IMR-90 (cell line): Measurements from ENCODE around the gene BRD3. TPM values are rescaled to one million over a fixed set of nuclear protein-coding genes. Genes with fewer than 3 reads are reported as not detected.

Source experiments
- ATAC-seq: fragments of 200-7000 bp; cut with Tn5 transposase; 2 replicates; pipeline ENCODE4 v1.9.1; 2020; ENCODE audit warnings: low read depth, mild to moderate bottlenecking, moderate library complexity
- BruUV-seq: library from RNA; stranded (reverse); fragments of 400-500 nt; replicated peaks from 2 replicates; lab custom pipeline; 2021; lab: Mats Ljungman, UMichigan
- CTCF ChIA-PET: fragments of 300-600 bp; formaldehyde crosslinking; extraction: SDS; loops from one replicate; lab custom pipeline; 2021; ENCODE audit warnings: antibody characterized with exemption; lab: Yijun Ruan, JAX
- POLR2A ChIA-PET: fragments of 300-600 bp; sonication (Branson Sonifier 250); formaldehyde crosslinking; loops from one replicate; lab custom pipeline; 2022; ENCODE audit warnings: antibody characterized with exemption; ENCODE audit not compliant: unreplicated experiment; lab: Charles Lee
- DNase-seq: peaks from one replicate; pipeline ENCODE4 v3.0.0; 2013
- H2AFZ ChIP-seq: replicated peaks from 2 replicates; pipeline ENCODE3; 2013; ENCODE audit warnings: low read length, mild to moderate bottlenecking; ENCODE audit not compliant: poor library complexity
- H2AK5ac ChIP-seq: 2 replicates; pipeline ENCODE4 v1.6.1; 2013; ENCODE audit warnings: low read depth, low read length, inconsistent platforms
- H2AK9ac ChIP-seq: replicated peaks from 2 replicates; pipeline ENCODE3; 2013; ENCODE audit warnings: mild to moderate bottlenecking, low read depth, low read length, moderate library complexity; ENCODE audit not compliant: poor library complexity
- H2BK120ac ChIP-seq: 2 replicates; pipeline ENCODE4 v1.6.1; 2013; ENCODE audit warnings: low read depth, low read length, inconsistent platforms
- H2BK15ac ChIP-seq: 3 replicates; pipeline ENCODE4 v1.6.1; 2013; ENCODE audit warnings: low read depth, low read length, inconsistent platforms
- H2BK20ac ChIP-seq: 2 replicates; pipeline ENCODE4 v1.6.1; 2013; ENCODE audit warnings: low read depth, mild to moderate bottlenecking, inconsistent platforms, low read length, moderate library complexity
- H2BK5ac ChIP-seq: 2 replicates; pipeline ENCODE4 v1.6.1; 2013; ENCODE audit warnings: mild to moderate bottlenecking, low read depth, low read length, inconsistent platforms; ENCODE audit not compliant: poor library complexity, severe bottlenecking
- H3K14ac ChIP-seq: replicated peaks from 2 replicates; pipeline ENCODE4 v1.6.1; 2013; ENCODE audit warnings: low read depth, low read length, inconsistent platforms
- H3K18ac ChIP-seq: 2 replicates; pipeline ENCODE4 v1.6.1; 2013; ENCODE audit warnings: low read depth, low read length, control low read depth
- H3K23ac ChIP-seq: 2 replicates; pipeline ENCODE4 v1.6.1; 2013; ENCODE audit warnings: low read depth, low read length, inconsistent platforms
- H3K27ac ChIP-seq: 2 replicates; pipeline ENCODE4 v1.5.1; 2013; ENCODE audit warnings: mild to moderate bottlenecking, control low read depth, low read length; ENCODE audit not compliant: insufficient read depth
- H3K27me3 ChIP-seq: 2 replicates; pipeline ENCODE4 v1.6.1; 2013; ENCODE audit warnings: low read length; ENCODE audit not compliant: control insufficient read depth, insufficient read depth
- H3K36me3 ChIP-seq: 2 replicates; pipeline ENCODE4 v1.6.1; 2013; ENCODE audit warnings: low read length, mixed read lengths; ENCODE audit not compliant: control insufficient read depth, insufficient read depth
- H3K4ac ChIP-seq: 2 replicates; pipeline ENCODE4 v1.6.1; 2013; ENCODE audit warnings: low read depth, low read length, inconsistent platforms
- H3K4me1 ChIP-seq: 2 replicates; pipeline ENCODE4 v1.6.1; 2013; ENCODE audit warnings: low read length, mixed read lengths; ENCODE audit not compliant: control insufficient read depth, insufficient read depth
- H3K4me2 ChIP-seq: 2 replicates; pipeline ENCODE4 v1.6.1; 2013; ENCODE audit warnings: low read depth, mild to moderate bottlenecking, control low read depth, low read length, moderate library complexity
- H3K4me3 ChIP-seq: 2 replicates; pipeline ENCODE4 v1.5.1; 2013; ENCODE audit warnings: low read depth, mild to moderate bottlenecking, control low read depth, low read length, moderate library complexity; ENCODE audit not compliant: insufficient read depth
- H3K56ac ChIP-seq: 2 replicates; pipeline ENCODE4 v1.6.1; 2013; ENCODE audit warnings: low read length, inconsistent platforms; ENCODE audit not compliant: insufficient read depth; ENCODE audit errors: extremely low read depth
- H3K79me1 ChIP-seq, 2 experiments: 2 replicates each; pipeline ENCODE4 v1.6.1; 2013; ENCODE audit warnings: low read length in 2 of 2, inconsistent platforms in 1 of 2, low read depth in 1 of 2
- H3K9ac ChIP-seq: 2 replicates; pipeline ENCODE4 v1.6.1; 2013; ENCODE audit warnings: low read depth, low read length, control low read depth
- H3K9me1 ChIP-seq: 2 replicates; pipeline ENCODE4 v1.6.1; 2013; ENCODE audit warnings: low read length, inconsistent platforms; ENCODE audit not compliant: insufficient read depth
- H3K9me3 ChIP-seq: 2 replicates; pipeline ENCODE4 v1.6.1; 2013; ENCODE audit warnings: low read length; ENCODE audit not compliant: control insufficient read depth, insufficient read depth
- H4K20me1 ChIP-seq: 2 replicates; pipeline ENCODE4 v1.6.1; 2013; ENCODE audit warnings: low read length, inconsistent platforms; ENCODE audit not compliant: insufficient read depth
- H4K5ac ChIP-seq: 2 replicates; pipeline ENCODE4 v1.6.1; 2013; ENCODE audit warnings: mild to moderate bottlenecking, low read depth, low read length, control low read depth
- H4K8ac ChIP-seq, 2 experiments: 2 replicates each; pipeline ENCODE4 v1.6.1; 2013; ENCODE audit warnings: low read depth in 2 of 2, low read length in 2 of 2, control low read depth in 1 of 2, inconsistent platforms in 1 of 2
- H4K91ac ChIP-seq: 2 replicates; pipeline ENCODE4 v1.6.1; 2013; ENCODE audit warnings: low read depth, low read length, inconsistent platforms; ENCODE audit not compliant: insufficient read depth
- BHLHE40 ChIP-seq: fragments of 150-350 bp; IDR thresholded peaks from 2 replicates; pipeline ENCODE4 v1.6.1; 2016; ENCODE audit warnings: mild to moderate bottlenecking, low read depth, low read length
- CHD1 ChIP-seq: IDR thresholded peaks from 2 replicates; pipeline ENCODE4 v1.6.1; 2012; ENCODE audit warnings: low read depth, low read length, improper control_type of control experiment
- CTCF ChIP-seq: conservative IDR thresholded peaks from 2 replicates; pipeline ENCODE4 v1.5.1; 2012; ENCODE audit warnings: mild to moderate bottlenecking, low read depth, low read length, improper control_type of control experiment
- ELK1 ChIP-seq: fragments of 150-350 bp; IDR thresholded peaks from 2 replicates; pipeline ENCODE4 v1.6.1; 2016; ENCODE audit warnings: low read depth, mild to moderate bottlenecking, low read length, moderate library complexity, borderline replicate concordance
- FOS ChIP-seq: fragments of 150-350 bp; IDR thresholded peaks from 2 replicates; pipeline ENCODE4 v1.6.1; 2016; ENCODE audit warnings: low read depth, low read length
- MAFK ChIP-seq: IDR thresholded peaks from 2 replicates; pipeline ENCODE4 v1.6.1; 2012; ENCODE audit warnings: low read depth, low read length, improper control_type of control experiment
- MAZ ChIP-seq: IDR thresholded peaks from 2 replicates; pipeline ENCODE4 v1.6.1; 2012; ENCODE audit warnings: low read depth, mild to moderate bottlenecking, low read length, improper control_type of control experiment, moderate library complexity, borderline replicate concordance
- MXI1 ChIP-seq: IDR thresholded peaks from 2 replicates; pipeline ENCODE4 v1.6.1; 2012; ENCODE audit warnings: low read depth, mild to moderate bottlenecking, low read length, moderate library complexity, borderline replicate concordance
- NFE2L2 ChIP-seq: fragments of 150-350 bp; IDR thresholded peaks from 2 replicates; pipeline ENCODE4 v1.6.1; 2016; ENCODE audit warnings: low read depth, mild to moderate bottlenecking, low read length
- POLR2A ChIP-seq: IDR thresholded peaks from 2 replicates; pipeline ENCODE4 v1.6.1; 2012; ENCODE audit warnings: mild to moderate bottlenecking, low read depth, low read length
- RAD21 ChIP-seq: IDR thresholded peaks from 2 replicates; pipeline ENCODE4 v1.6.1; 2012; ENCODE audit warnings: low read length, improper control_type of control experiment
- RFX5 ChIP-seq: IDR thresholded peaks from 2 replicates; pipeline ENCODE4 v1.8.0; 2012; ENCODE audit warnings: low read depth, mild to moderate bottlenecking, low read length, moderate library complexity
- SMC3 ChIP-seq: fragments of 150-350 bp; IDR thresholded peaks from 2 replicates; pipeline ENCODE4 v1.6.1; 2016; ENCODE audit warnings: low read depth, mild to moderate bottlenecking, antibody characterized with exemption, low read length, moderate library complexity
- WGBS, 2 experiments: methylation state at CpG; one replicate each; pipeline versions ENCODE4 v1.1.5 to v1.1.7; 2013; ENCODE audit warnings: missing lambda C conversion rate in 2 of 2; ENCODE audit not compliant: insufficient read length in 1 of 2; ENCODE audit errors: extremely low coverage in 2 of 2; 5-methylcytosine and 5-hydroxymethylcytosine counted together
- dilution Hi-C: fragments of 300-500 bp; cut with HindIII; formaldehyde crosslinking; loops from one replicate; pipeline ENCODE4 v1.14.3; 2018; ENCODE audit warnings: low sequenced_read_pairs; ENCODE audit not compliant: unreplicated experiment
- in situ Hi-C: fragments of 300-500 bp; cut with MboI; formaldehyde crosslinking; loops from 3 replicates; pipeline ENCODE4 v1.14.3; 2019; ENCODE audit warnings: low sequenced_read_pairs, inconsistent platforms, mixed read lengths
- intact Hi-C: fragments of 100-400 bp; cut with micrococcal nuclease; formaldehyde crosslinking; loops from 2 replicates; pipeline ENCODE4 v1.10.0; 2022
- polyA plus RNA-seq, 3 experiments: library from polyadenylated mRNA; depleted of rRNA; stranded (reverse); fragments of >200 nt; gene quantifications; 2 replicates each; pipeline ENCODE4 v1.2.3, GENCODE V29; 2012; ENCODE audit warnings: low replicate concordance in 1 of 3
- total RNA-seq: library from RNA; depleted of rRNA; stranded (reverse); fragments of >200 nt; gene quantifications from 2 replicates; pipeline ENCODE4 v1.2.3, GENCODE V29; 2012
- TF ChIP-seq, protein P1 (sequence below): fragments of 150-350 bp; IDR thresholded peaks from 2 replicates; pipeline ENCODE4 v1.6.1; 2017; ENCODE audit warnings: mild to moderate bottlenecking, antibody characterized with exemption, low read length, low read depth

Gene BRD3
- total and polyA plus RNA-seq, 2 of the 4 experiments (the other 2 are of a cell fraction), result 2.2 to 7.1 TPM

DNA sequence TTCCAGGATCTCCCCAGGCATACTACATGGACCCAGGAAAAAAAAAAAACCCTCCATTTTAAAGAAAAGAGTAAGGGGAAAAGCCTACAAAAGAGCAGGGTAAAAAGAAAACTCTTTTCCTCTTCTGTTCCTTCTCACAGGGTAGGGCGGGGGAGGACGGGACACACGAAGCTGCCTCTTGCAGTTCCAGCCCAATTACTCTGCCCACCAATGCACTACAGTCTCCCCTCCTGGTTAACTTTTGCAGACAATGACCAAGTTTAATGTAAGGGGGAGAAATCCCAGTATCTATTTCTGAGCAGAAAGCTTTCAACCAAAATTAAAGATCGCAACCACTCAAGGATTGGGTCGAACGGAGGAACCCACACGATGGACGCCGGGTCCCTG is 1.3 kb downstream of the BRD3 start:
- Histone ChIP-seq H2AFZ (peak overlapping the region; percentile 80), H3K4me1 (peaks cover 7% of the 10 kb centered on the region)
- peak; percentile 29 for DNase-seq

More for the DNA sequence above, 1.3 kb downstream of the BRD3 start:
- Histone ChIP-seq H2BK15ac (no peak overlapping the region), H3K23ac (peak overlapping the region; percentile 33), H2AK5ac (peak overlapping the region; percentile 43), H3K27me3 (peaks cover 25% of the 10 kb centered on the region), H3K9me3 (no peaks in the 10 kb centered on the region), H3K4me3 (peak overlapping the region; percentile 96), H3K14ac (peak overlapping the region; percentile 34), H3K9me1 (peaks cover 12% of the 10 kb centered on the region; the same call in 1 of the 2 replicates), H4K20me1 (peaks cover 53% of the 10 kb centered on the region), H3K36me3 (no peaks in the 10 kb centered on the region), H2BK120ac (no peak overlapping the region), H2BK5ac (peak overlapping the region; percentile 28), H2BK20ac (no peak overlapping the region), H3K56ac (peak overlapping the region; percentile 61), H4K8ac (peak overlapping the region in 1 of 2 experiments; percentile 24; a peak in 2 of 4 replicates), H3K27ac (peak overlapping the region; percentile 81), H4K91ac (no peak overlapping the region), H3K4me2 (peak overlapping the region; percentile 79), H4K5ac (no peak overlapping the region; the same call in 1 of the 2 replicates), H3K9ac (peak overlapping the region; percentile 86), H3K18ac (no peak overlapping the region), H3K4ac (peak overlapping the region; percentile 76), H2AK9ac (peak overlapping the region; percentile 91), H3K79me1 (peaks cover 10 to 55% of the 10 kb centered on the region in 2 experiments)
- intact Hi-C loops (loop anchor here (2.0 to 10.0 kb wide), 3 partner anchors 70 to 378 kb away; partner anchors contain the start of genes RXRA and WDR5), in situ Hi-C loops (no loop called here), dilution Hi-C loops (no loop called here)
- no TSS peak for BruUV-seq
- no peak for ATAC-seq
- WGBS, 2 experiments, result no CpG with 5 or more reads among the region's 9 CpGs
- CTCF ChIA-PET, result interaction anchor here (0.5 kb wide), 1 partner anchor 81 kb away, joined by 3 read pairs; no protein-coding TSS in a partner anchor
- no peak for TF ChIP-seq CHD1
- no peak for TF ChIP-seq RAD21
- TF ChIP-seq, protein P1, sequence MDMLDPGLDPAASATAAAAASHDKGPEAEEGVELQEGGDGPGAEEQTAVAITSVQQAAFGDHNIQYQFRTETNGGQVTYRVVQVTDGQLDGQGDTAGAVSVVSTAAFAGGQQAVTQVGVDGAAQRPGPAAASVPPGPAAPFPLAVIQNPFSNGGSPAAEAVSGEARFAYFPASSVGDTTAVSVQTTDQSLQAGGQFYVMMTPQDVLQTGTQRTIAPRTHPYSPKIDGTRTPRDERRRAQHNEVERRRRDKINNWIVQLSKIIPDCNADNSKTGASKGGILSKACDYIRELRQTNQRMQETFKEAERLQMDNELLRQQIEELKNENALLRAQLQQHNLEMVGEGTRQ, result no peak
- no peak for TF ChIP-seq RFX5
- TF ChIP-seq FOS, result no peak
- no peak for TF ChIP-seq MAFK
- no peak for TF ChIP-seq MAZ
- TF ChIP-seq NFE2L2, result no peak
- no peak for TF ChIP-seq POLR2A
- TF ChIP-seq CTCF, result no peak
- no peak for TF ChIP-seq ELK1
- TF ChIP-seq MXI1, result no peak
- TF ChIP-seq BHLHE40, result no peak
- no peak for TF ChIP-seq SMC3
- POLR2A ChIA-PET, result no interaction called here
